CD4-positive, alpha-beta T cell treated with Interleukin-4 for 4 hours (primary cell): ENCODE results near the gene PSMA7.
"Not testable (repeated sequence)": the region's sequence is repeated elsewhere in the genome, so short reads cannot be mapped to it uniquely, and the experiment has no call there.

Source experiments
- DNase-seq: peaks from one replicate; pipeline ENCODE4 v3.0.0-alpha.2; 2020

The PSMA7 gene

DNA sequence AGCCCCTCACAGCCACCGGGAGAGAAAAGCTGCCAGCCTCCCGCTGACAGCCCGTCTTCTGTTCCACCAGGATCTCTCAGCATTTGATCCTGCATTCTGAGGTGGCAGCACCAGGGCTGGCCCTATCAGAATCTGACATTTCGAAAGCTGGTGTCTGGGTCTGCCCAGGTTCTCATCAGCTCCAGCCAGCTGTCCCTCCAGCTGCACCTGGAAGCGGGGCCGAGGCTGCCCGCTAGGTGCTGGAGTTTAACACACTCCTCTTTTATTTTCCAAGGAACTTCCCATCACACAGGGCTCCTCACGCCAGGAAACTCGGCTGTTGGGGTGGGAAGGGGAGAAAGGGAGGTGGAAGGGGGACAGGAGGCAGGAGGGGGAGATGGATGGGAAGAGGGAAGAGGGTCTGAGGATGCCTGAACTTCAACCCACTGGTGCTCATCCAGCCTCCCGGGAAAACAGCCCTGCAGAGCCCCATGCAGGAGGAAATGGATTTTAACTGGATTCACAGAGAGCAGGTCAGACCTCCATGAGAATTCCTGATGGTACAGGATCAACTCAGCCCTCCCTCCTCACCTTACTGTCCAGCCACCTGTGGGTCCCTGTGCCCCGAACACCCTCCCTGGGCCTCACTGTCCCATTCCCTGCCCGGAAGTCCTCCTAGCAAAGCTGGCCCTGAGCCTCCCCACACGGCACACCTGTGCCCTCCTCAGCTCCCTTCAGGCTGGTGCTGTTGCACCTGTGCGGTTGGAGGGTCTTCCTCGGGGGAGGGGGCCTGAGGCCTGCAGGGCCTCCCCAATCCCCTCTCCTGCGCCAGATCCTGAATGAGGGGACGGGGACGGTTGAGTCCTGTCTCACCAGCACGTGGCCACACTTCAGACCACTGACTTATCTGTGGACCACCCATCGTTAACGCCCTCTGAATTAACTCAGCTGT is 24.8 kb downstream of the PSMA7 start:
- no peak for DNase-seq

DNA sequence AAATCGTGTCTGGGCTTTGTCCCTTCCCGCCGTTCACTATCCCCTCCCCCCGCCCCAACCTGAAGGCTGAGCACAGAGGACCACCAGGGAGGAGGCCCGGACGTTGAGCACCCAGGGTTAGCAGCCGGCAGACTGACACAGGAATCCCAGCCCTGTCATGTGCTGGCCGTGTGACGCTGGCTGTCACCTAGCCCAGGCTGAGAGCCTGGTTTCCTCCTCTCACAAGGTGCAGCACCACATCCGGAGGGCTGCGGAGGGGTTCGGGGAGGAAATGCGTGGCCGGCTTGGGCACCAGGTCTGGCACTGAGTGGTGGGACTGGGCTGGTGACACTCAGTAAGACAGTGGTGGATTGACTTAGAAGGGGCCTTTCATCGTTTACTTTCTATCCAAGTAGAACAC is 25.5 kb downstream of the PSMA7 start:
- peak; percentile 74 for DNase-seq

DNA sequence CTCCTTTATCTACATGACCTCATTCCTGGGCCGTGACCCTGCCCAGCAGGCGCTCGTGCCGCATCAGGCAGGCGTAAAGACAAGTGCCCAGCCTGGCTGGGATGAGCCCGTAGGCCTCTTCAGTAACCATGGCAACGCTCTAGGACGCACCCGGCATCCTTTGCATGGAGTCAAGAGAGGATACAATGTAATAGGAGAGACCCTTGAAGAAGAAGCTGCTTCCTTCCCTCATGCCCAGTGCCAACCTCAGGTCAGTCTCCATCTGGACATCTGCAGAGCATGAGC is 25.9 kb downstream of the PSMA7 start:
- no peak for DNase-seq

DNA sequence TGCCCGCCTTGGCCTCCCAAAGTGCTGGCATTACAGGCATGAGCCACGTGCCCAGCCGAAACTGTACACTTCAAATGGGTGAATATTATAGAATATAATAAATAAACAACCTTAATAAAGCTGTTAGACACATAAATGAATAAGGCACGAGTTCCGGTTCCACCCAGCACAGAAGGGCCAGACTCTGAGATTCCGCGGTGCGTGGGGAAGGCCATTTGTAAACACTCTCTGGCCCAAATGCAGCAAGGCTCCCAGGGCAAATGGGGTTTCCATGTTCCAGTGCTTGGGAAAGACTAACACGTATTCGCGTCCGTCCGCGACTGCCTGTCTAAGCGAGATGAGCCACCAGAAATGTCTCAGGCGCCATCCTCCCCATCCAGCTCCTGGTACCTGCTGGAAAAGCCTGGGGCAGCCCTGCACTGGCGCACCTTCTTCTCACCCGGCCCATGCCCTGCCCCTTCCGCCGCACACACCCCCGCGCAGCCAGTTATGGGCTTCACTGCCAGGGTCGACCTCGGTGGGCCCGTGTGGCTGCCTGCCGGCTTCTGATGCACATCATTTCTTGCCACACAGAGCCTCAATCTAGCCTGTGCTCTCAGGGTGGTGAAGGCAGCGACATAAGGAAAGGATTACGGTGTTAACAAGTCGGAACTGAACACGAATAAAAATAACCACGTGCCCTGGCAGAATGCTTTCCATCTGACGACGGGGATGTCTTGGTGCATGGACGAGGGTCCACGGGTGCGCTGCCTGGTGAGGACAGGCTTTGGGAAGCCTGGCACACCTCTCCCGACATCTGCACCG is 26.4 kb downstream of the PSMA7 start:
- no peak for DNase-seq

DNA sequence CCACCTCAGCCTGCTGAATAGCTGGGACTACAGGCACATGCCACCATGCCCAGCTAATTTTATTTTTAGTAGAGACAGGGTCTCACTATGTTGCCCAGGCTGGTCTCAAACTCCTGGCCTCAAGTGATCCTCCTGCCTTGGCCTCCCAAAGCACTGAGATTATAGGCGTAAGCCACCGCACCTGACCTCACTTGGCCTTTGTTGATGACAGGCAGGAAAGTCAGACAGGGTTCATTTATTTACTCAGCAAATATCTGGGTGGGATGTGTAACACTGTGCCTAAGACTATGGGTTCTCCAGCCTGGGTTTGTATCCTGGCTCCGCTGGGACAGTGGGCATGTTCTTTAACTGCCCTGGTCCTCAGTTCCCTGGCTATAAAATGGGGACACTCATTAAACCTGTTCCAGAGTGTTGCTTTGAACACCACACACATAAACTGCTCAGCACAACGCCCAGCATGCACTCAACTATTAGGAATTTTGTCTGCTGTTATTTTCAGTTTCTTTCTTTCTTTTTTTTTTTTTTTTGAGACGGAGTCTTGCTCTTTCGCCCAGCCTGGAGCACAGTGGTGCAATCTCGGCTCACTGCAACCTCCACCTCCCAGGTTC is 27.3 kb downstream of the PSMA7 start:
- not testable (repeated sequence) for DNase-seq

DNA sequence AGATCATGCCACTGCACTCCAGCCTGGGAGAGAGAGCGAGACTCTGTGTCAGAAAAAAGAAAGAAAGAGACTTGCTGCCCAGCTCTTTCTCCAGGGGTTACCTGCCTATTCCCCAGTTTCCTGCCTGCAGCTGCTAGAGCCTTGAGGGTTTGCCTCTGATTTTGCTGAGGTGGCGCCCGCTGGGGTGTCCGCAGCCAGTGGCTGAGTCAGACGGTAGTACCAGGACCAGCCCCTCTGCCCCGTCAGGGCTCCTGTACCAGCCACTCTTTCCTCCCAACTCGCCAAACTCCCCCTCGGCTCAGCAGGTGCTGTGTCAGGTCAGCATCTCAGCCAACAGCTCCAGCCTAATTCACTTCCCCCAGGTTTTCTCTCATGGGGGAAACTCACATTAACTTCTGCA is 28.3 kb downstream of the PSMA7 start:
- no peak for DNase-seq

DNA sequence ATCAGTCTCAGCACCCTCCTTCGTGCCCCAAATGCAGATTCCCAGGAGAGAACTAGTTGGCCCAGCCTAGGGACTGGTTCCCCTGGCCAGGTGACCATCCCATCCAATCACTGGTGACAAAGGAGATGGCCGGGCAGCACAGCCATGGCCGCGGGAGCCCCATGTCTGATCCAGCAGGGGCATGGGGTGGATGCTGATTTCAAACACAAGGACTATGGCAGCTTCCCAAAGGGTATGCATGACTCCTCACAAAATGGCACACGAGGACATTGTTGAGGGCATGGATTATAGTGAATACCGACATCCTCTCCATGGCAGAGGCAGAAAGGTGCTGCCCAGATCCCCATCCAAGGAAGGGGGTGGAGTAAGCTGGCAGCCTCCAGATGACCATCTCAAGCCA is 30.8 kb downstream of the PSMA7 start:
- DNase-seq: no peak

DNA sequence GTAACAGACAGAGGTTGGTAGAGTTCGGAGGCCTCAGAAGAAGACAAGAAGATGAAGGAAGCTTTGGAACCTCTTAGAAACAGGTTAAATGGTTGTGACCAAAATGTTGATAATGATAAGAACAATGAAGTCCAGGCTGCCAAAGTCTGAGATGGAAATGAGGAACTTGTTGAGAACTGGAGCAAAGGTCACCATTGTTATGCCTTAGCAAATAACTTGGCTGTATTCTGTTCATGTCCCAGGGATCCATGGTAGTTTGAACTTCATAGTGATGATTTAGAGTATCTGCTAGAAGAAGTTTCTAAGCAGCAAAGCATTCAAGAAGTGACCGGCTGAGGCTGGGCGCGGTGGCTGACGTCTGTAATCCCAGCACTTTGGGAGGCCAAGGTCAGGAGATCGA is 32.0 kb downstream of the PSMA7 start:
- no peak for DNase-seq

DNA sequence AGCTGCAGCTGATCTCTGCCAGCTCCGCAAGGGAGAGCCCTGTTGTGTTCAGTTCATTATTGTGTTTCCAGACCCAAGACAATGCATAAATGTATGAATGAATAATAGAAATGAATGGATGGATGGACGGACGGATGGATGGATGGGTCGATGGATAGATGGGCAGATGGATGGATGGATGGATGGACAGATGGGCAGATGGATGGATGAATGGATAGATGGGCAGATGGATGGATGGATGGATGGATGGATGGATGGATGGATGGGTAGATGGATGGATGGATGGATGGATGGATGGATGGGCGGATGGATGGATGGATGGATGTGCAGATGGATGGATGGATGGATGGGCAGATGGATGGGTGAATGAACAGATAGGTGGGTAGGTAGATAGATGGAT is 37.6 kb downstream of the PSMA7 start:
- no peak for DNase-seq

DNA sequence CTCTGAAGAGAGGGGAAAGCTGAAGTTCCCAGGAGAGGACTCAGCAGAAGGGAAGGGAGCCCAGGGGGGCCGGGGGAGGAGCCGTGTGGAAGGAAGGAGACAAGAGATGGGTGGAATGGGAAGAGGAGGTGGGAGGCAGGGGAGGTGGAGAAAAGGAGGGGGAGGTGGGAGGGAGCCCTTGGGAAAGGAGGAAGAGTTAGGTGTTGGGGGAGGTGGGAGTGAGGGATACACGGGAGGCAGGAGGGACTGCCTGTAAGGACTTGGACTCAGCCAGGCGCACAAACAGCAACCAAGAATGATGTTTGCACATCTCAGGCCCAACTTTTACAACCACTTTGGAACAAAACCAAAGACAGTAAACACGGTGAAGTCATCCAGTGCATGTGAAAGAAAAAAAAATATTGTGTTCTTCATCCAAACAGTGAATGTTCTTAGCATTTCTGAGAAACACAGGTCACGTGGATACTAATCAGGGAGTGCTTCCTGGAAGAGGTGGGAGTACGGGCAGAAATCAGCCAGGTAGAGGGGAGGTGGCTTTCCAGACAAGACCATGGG is 38.3 kb downstream of the PSMA7 start:
- no peak for DNase-seq

DNA sequence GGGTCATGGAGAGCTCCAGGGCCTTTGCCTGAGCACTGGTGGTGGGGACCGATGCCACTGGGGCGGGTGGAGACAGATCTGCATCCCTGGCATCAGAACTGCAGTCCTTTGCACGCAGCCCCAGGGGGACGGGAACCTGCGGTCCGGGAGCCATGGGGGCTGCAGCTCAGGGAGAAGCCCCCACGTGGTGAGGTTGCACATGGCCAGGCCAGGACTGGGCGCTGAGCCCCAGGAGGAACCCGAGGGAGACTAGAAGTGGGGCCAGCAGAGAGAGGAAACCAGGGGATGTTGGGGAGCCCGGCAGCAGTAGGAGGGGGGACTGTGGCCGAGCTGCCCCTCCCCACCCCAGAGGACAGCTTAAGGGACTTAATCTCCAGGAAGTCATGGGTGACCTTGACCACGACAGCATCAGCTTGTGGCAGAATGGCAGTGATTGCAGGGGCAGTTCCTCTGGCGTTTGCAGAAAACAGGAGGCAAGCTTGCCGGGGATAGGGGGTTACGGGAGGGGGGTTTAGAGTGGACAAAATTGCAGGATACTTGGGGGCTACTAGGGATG is 38.9 kb downstream of the PSMA7 start:
- DNase-seq: no peak

DNA sequence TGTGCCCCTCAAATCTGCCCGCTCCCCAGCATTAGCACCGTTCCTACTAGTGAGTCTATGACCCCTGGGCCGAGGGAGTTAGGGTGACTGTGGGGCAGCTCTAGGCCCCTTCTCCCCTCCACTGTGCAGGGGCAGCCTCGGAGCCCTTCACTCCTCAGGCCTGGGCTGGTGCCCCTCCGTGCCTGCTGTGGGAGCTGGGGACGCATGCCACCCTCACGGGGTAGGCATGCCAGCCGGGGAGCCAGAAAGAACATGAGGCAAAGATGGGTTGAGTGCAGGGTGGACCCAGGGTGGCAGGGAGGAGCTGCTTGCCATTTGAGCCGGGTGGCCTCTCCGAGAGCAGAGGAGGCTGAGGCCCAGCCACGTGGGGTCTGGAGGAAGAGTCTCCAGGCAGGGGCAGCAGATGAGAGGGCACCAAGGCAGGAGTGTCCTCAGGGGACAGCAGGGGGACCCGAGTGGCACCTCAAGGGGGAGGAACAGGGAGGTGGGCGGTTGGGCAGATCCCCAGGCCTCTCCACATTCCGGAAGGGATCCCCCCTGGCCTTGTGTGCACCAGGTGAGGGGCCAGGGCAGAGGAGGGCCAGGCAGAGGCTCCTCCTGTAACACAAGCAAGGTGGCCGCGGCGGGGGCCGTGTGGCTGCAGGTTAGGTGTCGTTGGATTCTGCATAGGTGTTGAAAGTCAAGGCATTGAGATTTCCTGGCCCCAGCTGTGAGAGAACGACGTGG is 39.5 kb downstream of the PSMA7 start:
- no peak for DNase-seq

DNA sequence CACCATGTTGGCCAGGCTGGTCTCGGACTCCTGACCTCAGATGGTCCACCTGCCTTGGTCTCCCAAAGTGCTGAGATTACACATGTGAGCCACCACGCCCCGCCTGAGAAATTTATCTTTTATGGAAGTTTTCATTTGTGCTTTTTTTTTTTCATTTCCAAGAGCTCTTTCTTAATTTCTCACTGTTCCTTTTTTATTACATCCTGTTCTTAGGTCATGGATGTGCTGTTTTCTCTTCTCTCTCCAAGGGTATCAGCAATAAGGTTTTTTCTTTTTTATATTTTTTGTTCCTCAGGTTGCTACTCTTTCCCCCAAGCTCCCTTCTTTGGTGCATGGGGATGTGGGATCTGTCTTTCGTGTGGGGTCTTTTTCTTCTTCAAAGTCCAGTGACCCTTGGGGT is 42.1 kb downstream of the PSMA7 start:
- no peak for DNase-seq

DNA sequence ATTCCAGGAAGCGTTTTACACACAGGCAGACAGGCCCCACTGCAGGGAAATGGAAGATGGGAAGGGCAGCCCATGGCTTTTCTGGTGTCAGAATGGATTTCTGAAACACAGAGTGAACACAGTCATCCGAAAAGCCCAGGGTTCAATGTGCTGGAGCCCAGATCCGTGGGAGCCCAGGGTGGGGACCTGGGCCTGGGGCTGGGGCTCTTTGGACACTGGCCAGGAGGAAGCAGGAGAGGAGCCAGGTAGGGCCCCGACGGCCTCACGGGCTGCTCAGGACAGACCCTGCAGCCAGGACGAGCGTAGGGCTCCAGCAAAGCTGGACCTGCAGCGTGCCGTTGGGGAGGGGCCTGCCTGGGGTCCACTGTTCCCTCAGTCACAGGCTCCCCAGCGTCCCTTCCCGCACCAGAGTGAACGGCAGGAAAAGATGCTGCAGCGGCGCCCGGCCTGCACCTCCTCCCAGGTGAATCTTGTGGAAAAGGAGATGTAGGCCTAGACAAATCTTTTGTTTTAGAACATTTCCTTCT is 45.2 kb downstream of the PSMA7 start:
- DNase-seq: no peak

DNA sequence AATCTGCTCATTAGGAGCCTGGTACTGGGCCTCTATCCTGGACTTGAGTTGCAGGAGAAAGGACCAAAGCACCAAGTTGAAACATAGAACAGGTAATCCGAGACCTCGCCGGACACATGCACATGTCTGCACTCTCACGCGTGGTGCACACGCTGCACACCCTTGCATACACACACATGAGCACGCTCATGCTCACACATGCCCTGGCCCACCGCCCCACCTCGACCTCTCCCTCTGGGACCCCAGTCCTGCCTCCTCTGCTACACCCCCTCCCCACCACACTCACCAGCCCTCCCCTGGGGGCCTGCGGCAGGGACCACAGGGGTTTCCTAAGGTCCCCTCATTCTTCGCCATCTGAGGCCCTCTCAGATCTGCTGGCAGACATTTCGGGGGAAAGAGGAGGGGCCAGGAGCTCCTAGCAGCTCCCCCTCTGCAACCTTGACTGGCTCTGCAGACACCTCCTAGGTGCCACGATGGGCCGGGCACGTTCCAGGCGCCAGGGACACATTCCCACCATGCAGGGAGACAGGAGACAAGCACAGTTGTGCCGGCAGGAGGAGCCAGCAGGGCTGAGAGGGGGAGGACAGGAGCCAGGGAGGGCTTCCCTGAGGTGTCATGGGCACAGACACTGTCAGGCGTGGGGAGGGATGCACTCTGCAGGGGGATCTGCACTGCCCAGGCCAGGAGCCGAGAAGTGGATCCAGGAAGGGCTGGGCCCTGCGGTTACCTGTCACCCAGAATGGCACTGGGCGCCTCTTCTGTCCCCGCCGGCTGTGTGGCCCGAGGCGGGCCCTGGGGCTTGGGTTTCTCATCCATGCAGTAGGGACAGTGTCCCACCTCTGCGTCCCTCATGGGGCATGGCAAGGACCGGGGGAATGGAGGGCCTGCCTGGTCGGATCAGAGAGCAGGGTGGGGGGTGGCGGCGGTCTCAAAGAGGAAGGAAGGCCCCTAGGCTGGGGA is 46.5 kb downstream of the PSMA7 start:
- DNase-seq: no peak

DNA sequence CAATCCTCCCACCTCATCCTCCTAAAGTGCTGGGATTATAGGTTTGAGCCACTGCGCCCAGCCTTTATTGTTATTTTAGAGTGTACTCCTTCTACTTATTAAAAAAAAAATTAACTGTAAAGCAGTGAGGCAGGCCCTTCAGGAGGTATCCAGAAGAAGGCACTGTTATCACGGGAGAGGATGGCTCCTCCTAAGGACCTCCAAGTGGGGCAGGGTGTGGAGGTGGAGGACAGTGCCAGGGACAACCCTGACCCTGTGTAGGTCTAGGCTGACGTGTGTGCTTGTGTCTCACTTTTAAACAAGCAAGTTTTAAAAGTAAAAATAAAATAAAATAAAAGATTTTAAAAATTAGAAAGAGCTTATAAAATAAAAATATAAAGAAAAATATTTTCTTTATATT is 53.8 kb downstream of the PSMA7 start:
- no peak for DNase-seq

DNA sequence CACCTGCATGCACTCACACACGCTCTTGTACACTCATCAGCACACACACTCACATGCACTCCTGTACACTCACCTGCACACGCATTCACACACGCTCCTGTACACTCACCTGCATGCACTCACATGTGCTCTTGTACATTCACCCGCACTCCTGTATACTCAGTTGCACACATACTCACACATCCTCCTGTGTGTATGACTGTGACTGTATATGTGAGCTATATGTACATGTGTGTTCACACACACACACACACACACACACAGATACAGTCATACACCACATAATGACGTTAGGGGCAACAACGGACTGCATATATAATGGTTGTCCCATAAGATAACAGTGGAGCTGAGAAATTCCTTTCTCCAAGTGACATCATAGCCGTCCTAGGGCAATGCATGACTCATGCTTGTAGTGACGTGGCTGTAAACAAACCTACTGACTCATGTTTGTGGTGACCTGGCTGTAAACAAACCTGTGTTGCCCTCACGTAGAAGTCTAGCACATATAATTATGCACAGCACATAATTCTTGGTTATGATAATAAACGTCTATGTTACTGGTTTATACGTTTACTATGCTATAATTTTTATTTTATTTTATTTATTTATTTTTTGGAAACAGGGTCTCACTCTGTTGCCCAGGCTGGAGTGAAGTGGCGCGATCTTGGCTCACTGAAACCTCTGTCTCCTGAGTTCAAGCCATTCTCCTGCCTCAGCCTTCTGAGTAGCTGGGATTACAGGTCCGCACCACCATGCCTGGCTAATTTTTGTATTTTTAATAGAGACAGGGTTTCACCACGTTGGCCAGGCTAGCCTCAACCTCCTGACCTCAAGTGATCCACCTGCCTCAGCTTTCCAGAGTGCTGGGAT is 54.7 kb downstream of the PSMA7 start:
- peak; percentile 21 for DNase-seq

DNA sequence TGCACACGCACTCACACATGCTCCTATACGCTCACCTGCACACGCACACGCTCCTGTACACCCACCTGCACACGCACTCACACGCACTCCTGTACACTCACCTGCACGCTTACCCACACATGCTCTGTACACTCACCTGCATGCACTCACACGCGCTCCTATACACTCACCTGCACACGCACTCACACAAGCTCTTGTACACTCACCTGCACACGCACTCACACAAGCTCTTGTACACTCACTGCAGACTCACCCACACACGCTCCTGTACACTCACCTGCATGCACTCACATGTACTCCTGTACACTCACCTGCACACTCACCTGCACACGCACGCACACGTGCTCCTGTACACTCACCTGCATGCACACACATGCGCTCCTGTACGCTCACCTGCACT is 55.6 kb downstream of the PSMA7 start:
- no peak for DNase-seq

DNA sequence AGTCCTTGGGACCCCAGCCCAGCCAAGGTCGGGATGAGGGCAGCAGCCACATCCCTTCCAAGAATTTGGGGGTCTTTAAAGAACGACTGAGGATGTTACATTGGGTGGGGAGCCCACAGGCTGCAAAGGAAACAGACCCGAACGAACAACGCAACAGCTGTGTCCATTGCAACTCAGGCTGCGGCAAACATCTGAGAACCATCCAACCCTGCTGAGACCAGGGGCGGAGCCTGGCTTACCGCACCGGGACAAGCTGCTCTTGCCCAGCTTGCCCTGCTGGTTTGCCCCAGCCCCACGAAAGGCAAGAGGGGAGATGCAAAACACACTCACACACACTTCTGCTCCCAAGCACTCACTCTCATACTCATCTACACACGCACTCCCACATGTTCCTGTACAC is 56.0 kb downstream of the PSMA7 start:
- no peak for DNase-seq
